B cell (primary cell): Measurements from ENCODE around the gene CDCA7L. TPM values are rescaled to one million over a fixed set of nuclear protein-coding genes. Genes with fewer than 3 reads are reported as not detected.

Source experiments
- ATAC-seq: fragments of 200-7000 bp; cut with Tn5 transposase; one replicate; pipeline ENCODE4 v1.10.0; 2021; ENCODE audit warnings: low read depth, mild to moderate bottlenecking, moderate number of reproducible peaks, moderate library complexity
- CTCF ChIA-PET: fragments of 350-600 bp; sonication (Branson Sonifier 250); formaldehyde crosslinking; loops from one replicate; lab custom pipeline; 2021; ENCODE audit warnings: antibody characterized with exemption, inconsistent platforms; lab: Charles Lee
- POLR2A ChIA-PET: fragments of 350-600 bp; sonication (Branson Sonifier 250); formaldehyde crosslinking; loops from one replicate; lab custom pipeline; 2021; ENCODE audit warnings: antibody characterized with exemption; lab: Charles Lee
- DNase-seq: peaks from one replicate; pipeline ENCODE4 v3.0.0; 2013
- H2AFZ ChIP-seq: 2 replicates; pipeline ENCODE4 v1.6.1; 2012; ENCODE audit warnings: mild to moderate bottlenecking, low read depth, low read length; ENCODE audit not compliant: insufficient read depth, poor library complexity, severe bottlenecking
- H3K27ac ChIP-seq, 2 donors: 1 replicate in 1 of 2; 2 replicates in 1 of 2; pipeline ENCODE4 v1.5.1; 2012 to 2013; ENCODE audit warnings: low read length in 2 of 2, mild to moderate bottlenecking in 2 of 2, moderate library complexity in 1 of 2
- H3K27me3 ChIP-seq, 4 experiments: fragments of 200-600 bp in 1 of 4; sonication (generic) in 1 of 4; replicated peaks in 1 of 4; 1 replicate in 2 of 4; 2 replicates in 2 of 4; pipeline versions ENCODE4 v1.6.1 to v1.7.0; 2013 to 2016; ENCODE audit warnings: low read length in 3 of 4, mild to moderate bottlenecking in 2 of 4, mixed read lengths in 1 of 4, moderate library complexity in 1 of 4; ENCODE audit not compliant: insufficient read depth in 4 of 4, control insufficient read depth in 3 of 4; ENCODE audit errors: control extremely low read depth in 1 of 4
- H3K36me3 ChIP-seq, 2 experiments: replicated peaks in 1 of 2; 1 replicate in 1 of 2; 2 replicates in 1 of 2; pipeline versions ENCODE4 v1.6.1 to v1.7.1; 2013; ENCODE audit warnings: low read length in 1 of 2; ENCODE audit not compliant: insufficient read depth in 2 of 2, control insufficient read depth in 1 of 2; ENCODE audit errors: control extremely low read depth in 1 of 2, extremely low read depth in 1 of 2
- H3K4me1 ChIP-seq, 2 donors: fragments of 200-600 bp in 1 of 2; sonication (generic) in 1 of 2; 1 replicate in 1 of 2; 2 replicates in 1 of 2; pipeline versions ENCODE4 v1.5.1 to v1.6.1; 2013 to 2017; ENCODE audit warnings: low read length in 2 of 2; ENCODE audit not compliant: control insufficient read depth in 2 of 2, insufficient read depth in 2 of 2
- H3K4me2 ChIP-seq: replicated peaks from 2 replicates; pipeline ENCODE3; 2012; ENCODE audit warnings: mild to moderate bottlenecking, low read depth, low read length; ENCODE audit not compliant: poor library complexity, severe bottlenecking
- H3K4me3 ChIP-seq, 5 experiments: fragments of 200-600 bp in 1 of 5; sonication (generic) in 1 of 5; 1 replicate in 3 of 5; 2 replicates in 2 of 5; pipeline versions ENCODE4 v1.5.1 to v1.7.0; 2011 to 2016; ENCODE audit warnings: low read length in 4 of 5, mild to moderate bottlenecking in 4 of 5, low read depth in 2 of 5, control low read depth in 1 of 5, moderate library complexity in 1 of 5; ENCODE audit not compliant: insufficient read depth in 1 of 5; ENCODE audit errors: control extremely low read depth in 1 of 5, extremely low read depth in 1 of 5
- H3K79me2 ChIP-seq: fragments of 200-600 bp; sonication (generic); one replicate; pipeline ENCODE4 v1.6.0; 2016; ENCODE audit warnings: low read length; ENCODE audit not compliant: control insufficient read depth, insufficient read depth
- H3K9ac ChIP-seq: fragments of 200-600 bp; sonication (generic); 2 replicates; pipeline ENCODE4 v1.6.1; 2017; ENCODE audit warnings: mild to moderate bottlenecking, low read length, moderate library complexity
- H3K9me3 ChIP-seq, 3 donors: one replicate each; pipeline versions ENCODE4 v1.6.1 to v1.7.1; 2013; ENCODE audit warnings: low read length in 2 of 3; ENCODE audit not compliant: control insufficient read depth in 2 of 3, insufficient read depth in 1 of 3; ENCODE audit errors: control extremely low read depth in 1 of 3
- H4K20me1 ChIP-seq: 2 replicates; pipeline ENCODE4 v1.6.0; 2012; ENCODE audit warnings: mild to moderate bottlenecking, low read length; ENCODE audit not compliant: insufficient read depth, control insufficient read depth, poor library complexity, severe bottlenecking
- H3K27ac Mint-ChIP-seq: one replicate; pipeline ENCODE4 v1.8.0; 2021; ENCODE audit warnings: mixed read lengths
- H3K27me3 Mint-ChIP-seq: one replicate; pipeline ENCODE4 v1.8.0; 2021; ENCODE audit warnings: mixed read lengths
- H3K4me1 Mint-ChIP-seq: one replicate; pipeline ENCODE4 v1.8.0; 2021; ENCODE audit warnings: mixed read lengths
- H3K4me3 Mint-ChIP-seq: one replicate; pipeline ENCODE4 v1.8.0; 2021; ENCODE audit warnings: mixed read lengths
- H3K9me3 Mint-ChIP-seq: one replicate; pipeline ENCODE4 v1.8.0; 2022; ENCODE audit warnings: mixed read lengths; ENCODE audit not compliant: insufficient read depth
- EZH2 ChIP-seq: IDR thresholded peaks from 2 replicates; pipeline ENCODE4 v1.6.1; 2012; ENCODE audit warnings: borderline replicate concordance, low read depth, mild to moderate bottlenecking, moderate library complexity, low read length; ENCODE audit not compliant: insufficient read depth, poor library complexity, severe bottlenecking
- WGBS: methylation state at CpG from one replicate; pipeline ENCODE4 v1.1.5; 2013; ENCODE audit warnings: missing lambda C conversion rate; ENCODE audit not compliant: insufficient coverage; 5-methylcytosine and 5-hydroxymethylcytosine counted together
- intact Hi-C: fragments of 100-400 bp; cut with micrococcal nuclease; formaldehyde crosslinking; loops from one replicate; pipeline ENCODE4 v1.10.0; 2022
- polyA plus RNA-seq: library from polyadenylated mRNA; depleted of rRNA; stranded (reverse); fragments of >200 nt; gene quantifications from 2 replicates; pipeline ENCODE4 v1.2.3, GENCODE V29; 2012
- total RNA-seq, 2 donors: library from RNA; stranded (reverse); fragments of 120-200 nt in 1 of 2; gene quantifications; 1 replicate in 1 of 2; 2 replicates in 1 of 2; pipeline versions ENCODE4 v1.2.3 to v1.2.4, GENCODE V29; 2013 to 2022
- TF ChIP-seq, protein P1 (sequence below): fragments of 200-600 bp; IDR thresholded peaks from one replicate; pipeline ENCODE4 v1.8.0; 2022; ENCODE audit warnings: antibody characterized with exemption, mild to moderate bottlenecking

CDCA7L gene
- total and polyA plus RNA-seq, 2 donors (not counting 1 experiment from before 2014, with no cell fraction given), result 84.0 to 129 TPM

DNA sequence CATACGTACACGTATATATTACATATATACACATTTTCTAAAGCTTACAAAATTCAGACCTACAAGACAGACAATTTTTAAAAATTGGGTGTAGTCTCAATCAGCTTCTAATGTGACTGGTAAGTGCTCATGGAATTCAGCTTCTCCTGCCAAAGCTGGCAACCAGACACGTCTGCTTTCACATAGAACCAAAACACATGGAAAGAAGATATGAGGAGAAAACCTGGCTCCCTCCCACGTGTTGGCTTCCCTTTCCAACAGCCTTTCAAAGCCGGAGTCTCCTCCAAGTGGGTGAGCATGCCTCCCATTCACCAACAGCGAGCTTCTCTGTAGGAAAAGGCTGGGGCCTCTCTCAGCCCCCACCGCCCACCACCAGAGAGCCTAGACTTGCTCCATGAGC lies 33.4 kb downstream of the CDCA7L start:
- Mint-ChIP-seq H3K9me3 (no peaks in the 10 kb centered on the region), H3K27me3 (no peaks in the 10 kb centered on the region), H3K27ac (peak overlapping the region; percentile 69), H3K4me3 (no peak overlapping the region), H3K4me1 (peaks cover 37% of the 10 kb centered on the region)
- no peak overlapping the region for H3K4me3 ChIP-seq
- peaks cover 63% of the 10 kb centered on the region for H4K20me1 ChIP-seq
- H2AFZ ChIP-seq, result no peak overlapping the region
- intact Hi-C loops, result loop anchor here (5.0 kb wide), 1 partner anchor 35 kb away; the partner anchor contains the start of gene CDCA7L
- no peak overlapping the region for H3K4me2 ChIP-seq
- CTCF ChIA-PET, result interaction anchor here (0.5 to 2.5 kb wide), 5 partner anchors 32 to 957 kb away, joined by 3 to 10 read pairs (median 4); partner anchors contain the start of gene STEAP1B
- H3K9me3 ChIP-seq, result no peaks in the 10 kb centered on the region
- no peak overlapping the region for H3K9ac ChIP-seq
- peak overlapping the region in 1 of 2 donors; percentile 64 for H3K27ac ChIP-seq
- ATAC-seq, result no peak
- peaks cover 0 to 80% of the 10 kb centered on the region in 2 experiments for H3K36me3 ChIP-seq
- 98% methylated on average over 4 of the region's 7 CpGs for WGBS
- no peaks in the 10 kb centered on the region for H3K27me3 ChIP-seq
- DNase-seq, result no peak
- POLR2A ChIA-PET, result interaction anchor here (0.8 to 1.9 kb wide), 2 partner anchors 29 to 34 kb away, joined by 3 to 7 read pairs; partner anchors contain the start of gene CDCA7L
- peaks cover 73% of the 10 kb centered on the region for H3K79me2 ChIP-seq
- TF ChIP-seq, protein P1, sequence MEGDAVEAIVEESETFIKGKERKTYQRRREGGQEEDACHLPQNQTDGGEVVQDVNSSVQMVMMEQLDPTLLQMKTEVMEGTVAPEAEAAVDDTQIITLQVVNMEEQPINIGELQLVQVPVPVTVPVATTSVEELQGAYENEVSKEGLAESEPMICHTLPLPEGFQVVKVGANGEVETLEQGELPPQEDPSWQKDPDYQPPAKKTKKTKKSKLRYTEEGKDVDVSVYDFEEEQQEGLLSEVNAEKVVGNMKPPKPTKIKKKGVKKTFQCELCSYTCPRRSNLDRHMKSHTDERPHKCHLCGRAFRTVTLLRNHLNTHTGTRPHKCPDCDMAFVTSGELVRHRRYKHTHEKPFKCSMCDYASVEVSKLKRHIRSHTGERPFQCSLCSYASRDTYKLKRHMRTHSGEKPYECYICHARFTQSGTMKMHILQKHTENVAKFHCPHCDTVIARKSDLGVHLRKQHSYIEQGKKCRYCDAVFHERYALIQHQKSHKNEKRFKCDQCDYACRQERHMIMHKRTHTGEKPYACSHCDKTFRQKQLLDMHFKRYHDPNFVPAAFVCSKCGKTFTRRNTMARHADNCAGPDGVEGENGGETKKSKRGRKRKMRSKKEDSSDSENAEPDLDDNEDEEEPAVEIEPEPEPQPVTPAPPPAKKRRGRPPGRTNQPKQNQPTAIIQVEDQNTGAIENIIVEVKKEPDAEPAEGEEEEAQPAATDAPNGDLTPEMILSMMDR, result no peak
- TF ChIP-seq EZH2, result no peak
- H3K4me1 ChIP-seq, result peaks cover 29 to 30% of the 10 kb centered on the region in 2 donors

GRCh38 chr7:21911341-21911875 lies 34.3 kb downstream of the CDCA7L start:
- H3K4me1 Mint-ChIP-seq, result peaks cover 35% of the 10 kb centered on the region
- Histone ChIP-seq H3K27me3 (no peaks in the 10 kb centered on the region), H2AFZ (no peak overlapping the region), H3K9ac (no peak overlapping the region), H3K4me2 (no peak overlapping the region), H3K79me2 (peaks cover 64% of the 10 kb centered on the region), H3K36me3 (peaks cover 0 to 82% of the 10 kb centered on the region in 2 experiments), H3K9me3 (no peaks in the 10 kb centered on the region), H3K27ac (no peak overlapping the region), H4K20me1 (peaks cover 56% of the 10 kb centered on the region), H3K4me3 (no peak overlapping the region), H3K4me1 (peaks cover 29 to 30% of the 10 kb centered on the region in 2 donors)
- H3K9me3 Mint-ChIP-seq, result no peaks in the 10 kb centered on the region
- peak overlapping the region; percentile 46 for H3K27ac Mint-ChIP-seq
- POLR2A ChIA-PET, result interaction anchor here (0.7 to 1.9 kb wide), 3 partner anchors 15 to 34 kb away, joined by 3 to 7 read pairs (median 4); partner anchors contain the start of gene CDCA7L
- no CpG with 5 or more reads among the region's 8 CpGs for WGBS
- CTCF ChIA-PET, result interaction anchor here (0.7 kb wide), 1 partner anchor 172 kb away, joined by 3 read pairs; no protein-coding TSS in a partner anchor
- no peaks in the 10 kb centered on the region for H3K27me3 Mint-ChIP-seq
- intact Hi-C loops, result loop anchor here (5.0 kb wide), 1 partner anchor 36 kb away; the partner anchor contains the start of gene CDCA7L
- no peak for ATAC-seq
- no peak overlapping the region for H3K4me3 Mint-ChIP-seq
- TF ChIP-seq, protein P1, result no peak
- no peak for TF ChIP-seq EZH2
- no peak for DNase-seq
